Cardiac fibroblast (primary cell): ENCODE data around the gene BCAR3.
A peak's percentile ranks its signal among the peaks of the same experiment; 100 is the strongest.

Experiments used
- DNase-seq, 2 donors: peaks; one replicate each; pipeline versions ENCODE4 v3.0.0 to v3.0.0-alpha.2; 2010; ENCODE audit warnings: low read depth in 2 of 2
- H3K4me3 ChIP-seq, 2 donors: replicated peaks in 1 of 2; 1 replicate in 1 of 2; 2 replicates in 1 of 2; pipeline ENCODE4 v1.5.1; 2011; ENCODE audit warnings: low read depth in 2 of 2, low read length in 2 of 2, mild to moderate bottlenecking in 2 of 2, moderate library complexity in 1 of 2
- CTCF ChIP-seq: IDR thresholded peaks from one replicate; pipeline ENCODE4 v1.5.1; 2011; ENCODE audit warnings: low read depth, mild to moderate bottlenecking, low read length, inconsistent platforms

Gene BCAR3

GRCh38 chr1:93641527-93641926, 40.1 kb downstream of the BCAR3 start:
- H3K4me3 ChIP-seq: no peak overlapping the region
- no peak for TF ChIP-seq CTCF
- peak; percentile 38 to 51 for DNase-seq

GRCh38 chr1:93640656-93641440, 40.8 kb downstream of the BCAR3 start:
- TF ChIP-seq CTCF: no peak
- no peak overlapping the region for H3K4me3 ChIP-seq
- no peak for DNase-seq

GRCh38 chr1:93638981-93639380, 42.7 kb downstream of the BCAR3 start:
- TF ChIP-seq CTCF: no peak
- no peak overlapping the region for H3K4me3 ChIP-seq
- DNase-seq: no peak

- H3K4me3 ChIP-seq: no peak overlapping the region
- DNase-seq: peak in 1 of 2 donors; percentile 41
- TF ChIP-seq CTCF: no peak
These were observed 43.3 kb downstream of the BCAR3 start for GRCh38 chr1:93638307-93638847.

- no peak for TF ChIP-seq CTCF
- no peak for DNase-seq
- H3K4me3 ChIP-seq: no peak overlapping the region
These were observed 44.9 kb downstream of the BCAR3 start for GRCh38 chr1:93636712-93637111.

- TF ChIP-seq CTCF: no peak
- no peak overlapping the region for H3K4me3 ChIP-seq
- no peak for DNase-seq
These were observed 45.8 kb downstream of the BCAR3 start for GRCh38 chr1:93635614-93636543.
